Activated naive CD4-positive, alpha-beta T cell treated with anti-CD3 and anti-CD28 coated beads for 36 hours (primary cell): ENCODE measurements around the gene RIMS3. TPM values are rescaled to one million over a fixed set of nuclear protein-coding genes. Genes with fewer than 3 reads are reported as not detected.

ENCODE experiments used
- CTCF ChIA-PET: fragments of 350-600 bp; sonication (Branson Sonifier 250); formaldehyde crosslinking; loops from one replicate; lab custom pipeline; 2021; ENCODE audit warnings: antibody characterized with exemption; lab: Charles Lee
- DNase-seq: peaks from one replicate; pipeline ENCODE4 v3.0.0-alpha.2; 2020
- H3K27ac Mint-ChIP-seq: one replicate; pipeline ENCODE4 v1.8.0; 2021; ENCODE audit warnings: mild to moderate bottlenecking, mixed read lengths
- H3K27me3 Mint-ChIP-seq: one replicate; pipeline ENCODE4 v1.8.0; 2021; ENCODE audit warnings: low read depth, mixed read lengths
- H3K36me3 Mint-ChIP-seq: one replicate; pipeline ENCODE4 v1.8.0; 2021; ENCODE audit warnings: low read depth, mixed read lengths
- H3K4me1 Mint-ChIP-seq: one replicate; pipeline ENCODE4 v1.8.0; 2021; ENCODE audit warnings: low read depth, mixed read lengths
- H3K4me3 Mint-ChIP-seq: one replicate; pipeline ENCODE4 v1.8.0; 2021; ENCODE audit warnings: mild to moderate bottlenecking, moderate library complexity, mixed read lengths
- H3K9me3 Mint-ChIP-seq: one replicate; pipeline ENCODE4 v1.8.0; 2021; ENCODE audit warnings: mixed read lengths
- intact Hi-C: fragments of 100-400 bp; cut with micrococcal nuclease; formaldehyde crosslinking; loops from one replicate; pipeline ENCODE4 v1.15.1; 2023
- total RNA-seq, 2 experiments: library from RNA; stranded (reverse); gene quantifications; one replicate each; pipeline ENCODE4 v1.2.3, GENCODE V29; 2021

RIMS3 gene
- total RNA-seq, 2 experiments from 2014 or later, result 3.6 to 3.7 TPM

DNA sequence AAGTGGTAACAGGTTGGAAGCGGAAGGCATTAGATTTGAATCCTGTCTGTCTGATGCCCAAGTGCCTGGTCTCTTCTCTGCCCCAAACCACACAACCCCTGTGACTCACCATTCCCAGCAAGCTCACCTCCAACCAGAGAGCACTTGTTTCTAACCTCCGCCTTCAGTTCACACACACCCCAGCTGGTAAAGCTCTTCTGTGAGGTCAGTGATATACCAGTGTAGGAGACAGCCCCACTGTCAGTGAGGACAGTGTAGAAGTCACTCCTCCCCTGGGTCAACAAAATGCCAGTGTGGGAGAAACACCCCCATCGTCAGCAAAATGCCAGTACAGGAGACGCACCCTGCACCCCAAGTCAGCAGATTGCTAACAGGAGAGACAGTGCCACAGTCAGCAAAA is 2.6 kb downstream of the RIMS3 start:
- H3K27ac Mint-ChIP-seq, result no peak overlapping the region
- intact Hi-C loops, result no loop called here
- no peaks in the 10 kb centered on the region for H3K27me3 Mint-ChIP-seq
- no peak overlapping the region for H3K4me3 Mint-ChIP-seq
- CTCF ChIA-PET, result interaction anchor here (0.9 to 1.0 kb wide), 2 partner anchors 50 to 187 kb away, joined by 3 read pairs; no protein-coding TSS in a partner anchor
- DNase-seq, result peak; percentile 33
- no peaks in the 10 kb centered on the region for H3K9me3 Mint-ChIP-seq
- peaks cover 16% of the 10 kb centered on the region for H3K4me1 Mint-ChIP-seq
- H3K36me3 Mint-ChIP-seq, result no peaks in the 10 kb centered on the region

DNA sequence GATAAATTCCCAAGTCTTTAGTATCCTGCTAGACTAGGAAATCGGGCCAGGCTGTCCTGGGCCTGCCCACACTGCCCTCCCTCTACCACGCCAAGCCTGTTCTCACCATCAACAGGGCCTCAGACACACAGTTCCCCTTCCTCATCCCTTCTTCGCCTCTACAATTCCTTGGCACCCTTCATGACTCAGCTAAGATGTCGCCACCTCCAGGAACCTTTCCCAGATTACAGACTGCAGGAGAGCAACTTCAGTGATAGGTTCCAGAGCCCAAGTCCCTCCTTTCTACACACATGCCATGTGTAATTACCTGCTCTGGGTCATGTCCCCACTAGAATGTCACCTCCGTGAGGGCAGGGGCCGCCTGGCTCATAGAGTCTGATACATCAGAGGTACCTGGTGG is 3.3 kb downstream of the RIMS3 start:
- intact Hi-C loops, result no loop called here
- CTCF ChIA-PET, result no interaction called here
- peaks cover 16% of the 10 kb centered on the region for H3K4me1 Mint-ChIP-seq
- no peaks in the 10 kb centered on the region for H3K27me3 Mint-ChIP-seq
- H3K9me3 Mint-ChIP-seq, result no peaks in the 10 kb centered on the region
- no peak overlapping the region for H3K4me3 Mint-ChIP-seq
- H3K36me3 Mint-ChIP-seq, result no peaks in the 10 kb centered on the region
- no peak for DNase-seq
- no peak overlapping the region for H3K27ac Mint-ChIP-seq

DNA sequence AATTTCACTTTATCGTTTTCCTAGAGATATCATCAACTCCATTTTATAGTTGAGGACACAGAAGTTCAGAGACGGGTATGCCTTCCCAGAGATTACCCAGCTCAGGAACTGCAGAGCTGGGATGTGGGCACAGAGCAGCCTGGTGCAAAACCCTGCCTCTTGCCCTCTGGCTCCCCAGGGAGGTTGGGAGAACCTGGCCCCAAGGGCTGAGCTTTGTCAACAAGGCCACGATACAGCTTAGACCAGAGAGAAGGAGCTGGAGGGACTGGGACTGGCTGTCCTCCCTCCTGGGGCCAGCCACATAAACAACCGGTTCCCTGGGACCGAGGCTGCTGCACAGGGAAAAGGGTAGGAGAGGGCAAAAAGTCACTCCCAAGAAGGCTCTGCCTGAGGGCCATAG is 3.8 kb downstream of the RIMS3 start:
- Mint-ChIP-seq H3K36me3 (no peaks in the 10 kb centered on the region), H3K4me3 (no peak overlapping the region), H3K4me1 (peaks cover 16% of the 10 kb centered on the region), H3K9me3 (no peaks in the 10 kb centered on the region), H3K27ac (no peak overlapping the region), H3K27me3 (no peaks in the 10 kb centered on the region)
- no peak for DNase-seq
- CTCF ChIA-PET, result no interaction called here
- intact Hi-C loops, result no loop called here

DNA sequence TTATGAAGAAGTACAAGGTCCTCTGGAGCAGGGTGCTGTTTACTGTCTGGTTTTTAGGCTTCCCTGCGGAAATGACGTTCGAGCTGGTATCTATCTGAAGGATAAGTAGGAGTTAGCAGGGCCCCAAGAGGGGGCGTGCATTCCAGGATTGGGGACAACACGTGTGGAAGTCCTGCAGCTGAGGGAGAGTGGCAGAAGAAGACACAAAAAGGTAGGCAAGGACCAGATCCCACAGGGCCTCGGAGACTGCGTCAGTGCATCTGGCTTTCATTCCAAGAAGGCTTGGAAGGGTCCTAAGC is 5.9 kb downstream of the RIMS3 start:
- Mint-ChIP-seq H3K9me3 (no peaks in the 10 kb centered on the region), H3K27ac (no peak overlapping the region), H3K36me3 (no peaks in the 10 kb centered on the region), H3K4me3 (no peak overlapping the region), H3K4me1 (peaks cover 12% of the 10 kb centered on the region), H3K27me3 (no peaks in the 10 kb centered on the region)
- intact Hi-C loops, result no loop called here
- no peak for DNase-seq
- CTCF ChIA-PET, result no interaction called here

DNA sequence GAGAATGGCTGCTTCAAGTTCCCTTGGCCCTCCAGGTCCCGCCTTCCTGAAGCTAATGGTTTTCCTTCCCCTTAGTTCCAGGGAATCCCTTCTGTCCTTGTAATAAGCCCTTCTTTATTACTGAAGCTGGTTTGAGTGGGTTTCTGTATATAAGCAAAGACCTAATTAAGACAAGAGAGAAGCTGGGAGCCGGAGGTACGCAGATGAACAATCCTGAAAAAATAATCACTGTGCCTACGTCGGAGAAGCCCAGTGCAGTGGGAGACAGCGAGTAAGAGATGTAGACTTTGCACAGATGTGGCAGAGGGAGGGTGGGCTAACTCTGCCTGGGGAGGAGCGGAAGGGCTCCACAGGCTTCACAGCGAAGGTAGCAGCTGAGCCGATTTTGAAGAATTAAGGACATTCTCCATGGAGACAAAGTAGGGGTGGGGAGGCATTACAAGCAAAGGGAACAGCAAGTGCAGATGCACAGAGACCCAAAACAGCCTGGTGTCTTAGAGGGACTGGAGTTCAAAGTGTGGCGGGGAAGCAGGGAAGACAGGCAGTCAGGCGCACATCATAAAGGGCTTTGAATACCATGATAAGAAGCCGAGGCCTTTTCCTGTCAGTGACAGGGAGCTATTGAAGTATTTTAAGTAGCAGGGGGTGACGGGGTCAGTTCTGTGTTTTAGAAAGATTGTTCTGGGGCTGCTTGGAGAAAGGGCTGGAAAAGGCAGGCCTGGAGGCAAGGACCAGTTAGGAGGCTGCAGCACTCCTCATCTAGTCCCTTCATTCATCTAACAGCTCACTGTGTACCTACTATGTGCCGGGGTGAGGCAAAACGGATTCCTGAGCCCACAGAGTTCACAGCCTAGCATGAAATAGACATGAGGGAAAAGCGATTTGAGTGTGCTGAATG is 6.5 kb downstream of the RIMS3 start:
- intact Hi-C loops, result no loop called here
- no peak for DNase-seq
- Mint-ChIP-seq H3K27me3 (no peaks in the 10 kb centered on the region), H3K4me3 (no peak overlapping the region), H3K9me3 (no peaks in the 10 kb centered on the region), H3K4me1 (peaks cover 12% of the 10 kb centered on the region), H3K36me3 (no peaks in the 10 kb centered on the region), H3K27ac (no peak overlapping the region)
- CTCF ChIA-PET, result interaction anchor here (2.1 kb wide), 1 partner anchor 10 kb away, joined by 4 read pairs; no protein-coding TSS in a partner anchor

DNA sequence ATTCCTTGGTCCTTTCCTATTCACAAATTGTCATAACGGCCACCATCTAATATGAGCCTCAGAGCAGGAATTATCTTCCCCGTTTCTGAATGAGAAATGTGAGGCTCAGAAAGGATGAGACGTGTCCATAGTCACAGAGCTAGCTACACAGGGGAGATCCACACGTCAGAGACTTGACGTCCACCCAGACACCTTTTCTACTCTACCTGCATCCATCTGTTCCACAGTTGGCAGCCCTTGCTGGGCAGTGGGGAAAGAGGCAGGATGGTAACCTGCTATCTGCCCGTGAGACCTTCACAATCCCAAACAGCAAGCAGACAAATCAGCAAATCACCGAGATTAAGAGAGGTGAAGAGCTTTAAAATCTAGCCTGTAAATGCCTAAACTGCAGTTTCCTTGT is 8.4 kb downstream of the RIMS3 start:
- DNase-seq, result no peak
- intact Hi-C loops, result no loop called here
- Mint-ChIP-seq H3K9me3 (no peaks in the 10 kb centered on the region), H3K27me3 (no peaks in the 10 kb centered on the region), H3K4me1 (no peaks in the 10 kb centered on the region), H3K4me3 (no peak overlapping the region), H3K36me3 (no peaks in the 10 kb centered on the region), H3K27ac (no peak overlapping the region)
- CTCF ChIA-PET, result interaction anchor here (0.5 to 1.4 kb wide), 2 partner anchors 27 to 116 kb away, joined by 3 to 6 read pairs; no protein-coding TSS in a partner anchor

DNA sequence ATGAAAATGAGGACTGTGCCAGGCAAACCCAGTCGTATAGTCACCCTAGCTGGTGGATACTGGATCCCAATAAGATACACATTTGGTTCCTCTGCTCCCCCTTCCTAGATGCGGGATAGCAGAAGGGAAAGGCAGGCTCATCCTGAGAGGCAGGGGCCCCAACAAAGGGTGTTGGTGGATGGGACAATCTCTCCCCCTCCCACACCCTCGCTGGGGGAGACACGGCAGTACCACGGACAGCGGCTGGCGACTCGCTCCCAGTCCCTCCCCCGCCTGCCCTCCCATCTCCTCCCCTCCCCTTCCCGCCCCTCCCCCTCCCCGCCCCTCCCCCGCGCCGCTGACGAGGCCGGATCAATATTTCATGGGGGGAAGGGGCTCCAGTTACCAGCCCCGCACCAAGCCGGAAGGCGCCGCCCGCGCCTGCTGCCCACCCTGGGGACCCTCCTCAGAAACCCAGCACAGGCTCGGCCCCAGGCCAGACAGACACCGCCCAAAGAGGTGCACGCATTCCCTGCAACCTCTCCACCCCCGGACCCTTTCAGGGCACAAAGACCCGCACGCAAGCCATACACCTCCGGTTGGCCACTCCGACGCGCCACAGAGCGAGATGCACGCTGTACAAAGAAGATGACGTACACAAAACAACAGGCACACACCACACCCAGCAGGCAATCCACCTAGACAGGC is 11.5 kb downstream of the RIMS3 start:
- Mint-ChIP-seq H3K36me3 (no peaks in the 10 kb centered on the region), H3K9me3 (no peaks in the 10 kb centered on the region), H3K4me3 (no peak overlapping the region), H3K4me1 (no peaks in the 10 kb centered on the region), H3K27ac (no peak overlapping the region), H3K27me3 (peaks cover 2% of the 10 kb centered on the region)
- CTCF ChIA-PET, result no interaction called here
- no peak for DNase-seq
- intact Hi-C loops, result no loop called here

DNA sequence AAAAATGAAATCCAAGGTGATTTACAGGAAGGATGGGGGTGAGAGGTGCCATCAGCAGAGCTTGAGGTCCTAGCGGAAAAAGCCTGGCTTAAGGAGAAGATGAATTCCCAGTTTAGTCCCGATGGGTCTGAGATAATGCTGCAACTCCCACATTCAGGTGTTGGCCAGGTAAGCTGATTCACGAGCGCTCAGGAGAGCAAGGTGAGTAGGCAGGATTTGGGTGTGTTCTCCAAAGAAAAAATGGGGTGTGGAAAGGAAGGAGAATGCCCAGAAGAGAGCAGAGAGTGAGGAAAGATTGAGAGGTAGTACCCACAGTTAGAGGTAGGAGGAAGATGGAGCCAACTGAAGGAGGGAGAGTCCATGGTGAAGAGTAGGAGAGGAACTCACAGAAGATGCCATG is 12.5 kb downstream of the RIMS3 start:
- H3K36me3 Mint-ChIP-seq, result no peaks in the 10 kb centered on the region
- H3K9me3 Mint-ChIP-seq, result no peaks in the 10 kb centered on the region
- H3K27ac Mint-ChIP-seq, result no peak overlapping the region
- no peak overlapping the region for H3K4me3 Mint-ChIP-seq
- intact Hi-C loops, result no loop called here
- peaks cover 3% of the 10 kb centered on the region for H3K27me3 Mint-ChIP-seq
- H3K4me1 Mint-ChIP-seq, result no peaks in the 10 kb centered on the region
- DNase-seq, result no peak
- CTCF ChIA-PET, result no interaction called here

DNA sequence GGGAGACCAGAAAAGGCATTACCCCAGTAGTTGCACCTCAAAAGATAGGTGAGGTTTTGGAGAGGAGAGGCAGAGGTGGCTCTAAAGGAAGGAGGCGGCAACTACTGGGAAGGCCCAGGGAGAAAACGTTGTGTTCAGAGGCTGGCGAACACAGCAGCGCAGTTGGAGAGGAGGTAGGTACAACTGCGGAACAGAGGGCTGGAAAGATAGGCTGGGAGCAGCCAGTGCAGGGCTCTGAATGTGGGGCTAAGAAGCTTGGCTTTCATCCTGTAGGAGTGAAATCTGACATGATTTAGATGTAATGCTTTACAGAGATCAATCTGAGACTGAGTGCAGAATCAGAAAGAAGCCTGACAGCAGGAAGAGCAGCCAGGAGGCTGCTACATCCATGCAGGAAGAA is 13.0 kb downstream of the RIMS3 start:
- CTCF ChIA-PET, result no interaction called here
- H3K27me3 Mint-ChIP-seq, result peaks cover 3% of the 10 kb centered on the region

DNA sequence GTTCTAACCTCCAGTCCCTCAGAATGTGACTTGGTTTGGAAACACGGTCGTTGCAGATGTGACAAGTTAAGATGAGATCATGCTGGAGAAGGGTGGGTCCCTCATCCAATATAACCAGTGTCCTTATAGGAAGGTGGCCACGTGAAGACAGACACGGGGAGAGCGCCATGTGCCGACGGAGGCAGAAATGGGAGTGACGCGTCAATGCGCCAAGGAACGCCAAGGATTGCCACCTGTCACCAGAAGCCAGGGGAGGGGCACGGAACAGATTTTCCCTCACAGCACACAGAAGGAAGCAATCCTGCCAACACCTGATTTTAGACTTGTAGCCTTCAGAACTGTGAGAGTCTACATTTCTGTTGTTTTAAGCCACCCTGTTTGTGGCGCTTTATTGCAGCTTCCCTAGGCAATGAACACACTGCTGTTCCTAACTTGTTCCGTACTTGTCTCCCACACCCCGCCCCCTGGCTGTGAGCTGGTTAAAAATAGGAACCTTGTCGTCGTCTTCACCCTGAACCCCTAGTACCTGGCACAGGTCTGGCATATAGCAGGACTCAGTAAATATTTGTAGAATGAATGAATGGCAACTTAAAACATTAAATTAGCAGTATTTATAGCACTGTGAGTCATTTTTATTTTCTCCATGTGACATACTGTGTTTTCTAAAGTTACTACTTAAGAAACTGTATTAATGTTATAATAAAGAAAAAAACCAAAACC is 14.2 kb downstream of the RIMS3 start:
- peaks cover 3% of the 10 kb centered on the region for H3K27me3 Mint-ChIP-seq
- DNase-seq, result no peak
- CTCF ChIA-PET, result interaction anchor here (0.6 kb wide), 3 partner anchors 25 to 123 kb away, joined by 3 read pairs; no protein-coding TSS in a partner anchor
- no peak overlapping the region for H3K27ac Mint-ChIP-seq
- intact Hi-C loops, result no loop called here
- H3K4me1 Mint-ChIP-seq, result no peaks in the 10 kb centered on the region
- no peaks in the 10 kb centered on the region for H3K9me3 Mint-ChIP-seq
- no peaks in the 10 kb centered on the region for H3K36me3 Mint-ChIP-seq
- no peak overlapping the region for H3K4me3 Mint-ChIP-seq

More for the DNA sequence above, 13.0 kb downstream of the RIMS3 start:
- intact Hi-C loops, result no loop called here
- H3K36me3 Mint-ChIP-seq, result no peaks in the 10 kb centered on the region
- H3K27ac Mint-ChIP-seq, result no peak overlapping the region
- no peak for DNase-seq
- H3K4me1 Mint-ChIP-seq, result no peaks in the 10 kb centered on the region
- no peaks in the 10 kb centered on the region for H3K9me3 Mint-ChIP-seq
- H3K4me3 Mint-ChIP-seq, result no peak overlapping the region

DNA sequence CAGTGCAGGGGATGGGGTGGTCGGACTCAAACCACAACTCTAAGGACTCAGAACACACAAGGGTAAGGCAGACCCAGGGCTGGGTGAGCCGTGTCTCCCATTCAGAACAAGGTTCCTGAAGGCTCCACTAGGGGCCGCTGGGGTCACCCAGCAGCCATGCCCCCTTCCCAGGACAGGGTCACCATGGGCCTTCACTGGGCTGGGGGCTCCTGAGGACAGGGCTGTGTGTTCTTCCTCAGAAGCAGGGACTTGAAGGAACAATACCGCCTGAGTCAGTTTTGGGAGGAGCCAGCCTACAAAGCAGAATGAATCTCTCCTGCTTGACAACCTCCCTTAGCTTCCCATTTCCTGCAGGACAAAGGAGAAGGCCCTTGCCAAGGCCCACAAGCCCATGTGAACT is 15.4 kb downstream of the RIMS3 start:
- Mint-ChIP-seq H3K4me1 (no peaks in the 10 kb centered on the region), H3K9me3 (no peaks in the 10 kb centered on the region), H3K4me3 (no peak overlapping the region), H3K27ac (no peak overlapping the region), H3K27me3 (peaks cover 3% of the 10 kb centered on the region), H3K36me3 (no peaks in the 10 kb centered on the region)
- DNase-seq, result peak; percentile 23
- CTCF ChIA-PET, result interaction anchor here (1.6 kb wide), 1 partner anchor 14 kb away, joined by 5 read pairs; no protein-coding TSS in a partner anchor
- intact Hi-C loops, result no loop called here

DNA sequence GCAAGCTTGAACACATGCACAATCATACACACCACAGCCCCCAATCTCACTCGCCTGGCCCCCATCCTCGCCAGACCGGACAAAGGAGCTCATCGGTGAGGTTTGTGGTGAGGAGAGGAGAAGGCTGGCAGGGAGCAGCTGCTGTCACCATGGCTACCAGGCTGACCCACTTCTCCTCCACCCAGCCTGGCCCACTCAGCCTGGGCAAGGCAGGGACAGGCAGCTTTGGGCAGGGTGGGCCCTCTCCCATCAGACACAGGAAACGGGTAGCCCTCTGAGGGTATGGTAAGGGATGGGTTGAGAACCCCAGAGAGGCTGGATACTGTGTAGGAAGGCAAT is 15.9 kb downstream of the RIMS3 start:
- intact Hi-C loops, result no loop called here
- peaks cover 3% of the 10 kb centered on the region for H3K27me3 Mint-ChIP-seq
- H3K27ac Mint-ChIP-seq, result no peak overlapping the region
- H3K4me1 Mint-ChIP-seq, result no peaks in the 10 kb centered on the region
- CTCF ChIA-PET, result interaction anchor here (0.7 to 1.6 kb wide), 2 partner anchors 11 to 15 kb away, joined by 5 read pairs; no protein-coding TSS in a partner anchor
- no peak for DNase-seq
- H3K9me3 Mint-ChIP-seq, result no peaks in the 10 kb centered on the region
- no peaks in the 10 kb centered on the region for H3K36me3 Mint-ChIP-seq
- H3K4me3 Mint-ChIP-seq, result no peak overlapping the region
